PC-3 (cell line): Measurements from ENCODE around the gene BBLN. TPM values are rescaled to one million over a fixed set of nuclear protein-coding genes. Genes with fewer than 3 reads are reported as not detected.

Source experiments
- ATAC-seq: fragments of 200-7000 bp; cut with Tn5 transposase; 2 replicates; pipeline ENCODE4 v1.9.1; 2020; ENCODE audit warnings: mild to moderate bottlenecking, moderate library complexity
- BruUV-seq: library from RNA; stranded (reverse); fragments of 400-500 nt; replicated peaks from 2 replicates; lab custom pipeline; 2021; lab: Mats Ljungman, UMichigan
- CTCF ChIA-PET: fragments of 300-600 bp; sonication (Branson Sonifier 250); formaldehyde crosslinking; loops from one replicate; lab custom pipeline; 2022; ENCODE audit warnings: antibody characterized with exemption; lab: Charles Lee
- POLR2A ChIA-PET: fragments of 300-600 bp; sonication (Branson Sonifier 250); formaldehyde crosslinking; loops from one replicate; lab custom pipeline; 2022; ENCODE audit warnings: antibody characterized with exemption; ENCODE audit not compliant: unreplicated experiment; lab: Charles Lee
- DNase-seq: peaks from one replicate; pipeline ENCODE4 v3.0.0-alpha.2; 2015
- H2AFZ ChIP-seq: fragments of 300-600 bp; sonication (generic); 2 replicates; pipeline ENCODE4 v1.6.0; 2016; ENCODE audit warnings: antibody characterized with exemption, low read length
- H3F3A ChIP-seq: fragments of 300-600 bp; sonication (generic); one replicate; pipeline ENCODE4 v1.6.0; 2017; ENCODE audit warnings: antibody characterized with exemption, low read length, control low read depth, mild to moderate bottlenecking; ENCODE audit not compliant: unreplicated experiment
- H3K27ac ChIP-seq: fragments of 300-600 bp; sonication (generic); 2 replicates; pipeline ENCODE4 v1.5.1; 2016; ENCODE audit warnings: mild to moderate bottlenecking, low read length
- H3K27me3 ChIP-seq: fragments of 300-600 bp; sonication (generic); 2 replicates; pipeline ENCODE4 v1.6.1; 2016; ENCODE audit warnings: low read length, mixed read lengths
- H3K36me3 ChIP-seq: fragments of 300-600 bp; sonication (generic); 2 replicates; pipeline ENCODE4 v1.6.1; 2016; ENCODE audit warnings: low read depth, mixed run types, low read length, mixed read lengths
- H3K4me1 ChIP-seq: fragments of 300-600 bp; sonication (generic); 2 replicates; pipeline ENCODE4 v1.5.1; 2016; ENCODE audit warnings: low read length; ENCODE audit not compliant: insufficient read depth
- H3K4me2 ChIP-seq: fragments of 300-600 bp; sonication (generic); 2 replicates; pipeline ENCODE4 v1.6.0; 2016; ENCODE audit warnings: low read length
- H3K4me3 ChIP-seq: fragments of 300-600 bp; sonication (generic); 2 replicates; pipeline ENCODE4 v1.5.1; 2016; ENCODE audit warnings: mild to moderate bottlenecking, low read length, mixed read lengths
- H3K79me2 ChIP-seq: fragments of 300-600 bp; sonication (generic); 2 replicates; pipeline ENCODE4 v1.6.1; 2017; ENCODE audit warnings: low read length, mixed read lengths
- H3K9ac ChIP-seq: fragments of 300-600 bp; sonication (generic); 2 replicates; pipeline ENCODE4 v1.6.0; 2016; ENCODE audit warnings: mild to moderate bottlenecking, low read length
- H3K9me2 ChIP-seq: fragments of 300-600 bp; sonication (generic); replicated peaks from 2 replicates; pipeline ENCODE4 v1.6.1; 2016; ENCODE audit warnings: mixed run types, low read length, mixed read lengths
- H3K9me3 ChIP-seq: fragments of 300-600 bp; sonication (generic); 2 replicates; pipeline ENCODE4 v1.6.1; 2016; ENCODE audit warnings: low read length, mixed read lengths
- H4K20me1 ChIP-seq: fragments of 300-600 bp; sonication (generic); 2 replicates; pipeline ENCODE4 v1.6.1; 2016; ENCODE audit warnings: low read length, mixed read lengths
- CTCF ChIP-seq: fragments of 300-600 bp; sonication (generic); conservative IDR thresholded peaks from 2 replicates; pipeline ENCODE4 v1.5.1; 2017; ENCODE audit warnings: antibody characterized with exemption, low read depth, mild to moderate bottlenecking, low read length
- EZH2 ChIP-seq: fragments of 300-600 bp; sonication (generic); IDR thresholded peaks from one replicate; pipeline ENCODE4 v1.6.1; 2017; ENCODE audit warnings: antibody characterized with exemption, mild to moderate bottlenecking, low read length; ENCODE audit not compliant: unreplicated experiment
- EZH2phosphoT487 ChIP-seq: fragments of 300-600 bp; sonication (generic); IDR thresholded peaks from 2 replicates; pipeline ENCODE4 v1.6.1; 2018; ENCODE audit warnings: mild to moderate bottlenecking, antibody characterized with exemption, low read length, borderline replicate concordance
- intact Hi-C: fragments of 100-400 bp; cut with micrococcal nuclease; formaldehyde crosslinking; loops from 2 replicates; pipeline ENCODE4 v1.9.0; 2023
- total RNA-seq: library from RNA; depleted of rRNA; stranded (reverse); fragments of >200 nt; gene quantifications from 2 replicates; pipeline ENCODE4 v1.2.3, GENCODE V29; 2014

Gene BBLN
- total RNA-seq, 1 experiment from 2014 or later, result 158 TPM

GRCh38 chr9:128124873-128125579 is 35.0 kb upstream of the BBLN start:
- CTCF ChIA-PET, result interaction anchor here (0.6 kb wide), 2 partner anchors 58 to 157 kb away, joined by 3 read pairs; no protein-coding TSS in a partner anchor
- Histone ChIP-seq H3K4me2 (peak overlapping the region; percentile 94; the same call in 1 of the 2 replicates), H2AFZ (no peak overlapping the region), H4K20me1 (no peaks in the 10 kb centered on the region), H3K4me1 (peaks cover 10% of the 10 kb centered on the region; the same call in 1 of the 2 replicates), H3K27ac (no peak overlapping the region), H3K79me2 (peaks cover 37% of the 10 kb centered on the region), H3K9me3 (no peaks in the 10 kb centered on the region), H3K9ac (no peak overlapping the region), H3K9me2 (no peaks in the 10 kb centered on the region), H3K36me3 (peaks cover 8% of the 10 kb centered on the region; the same call in 1 of the 2 replicates), H3F3A (no peaks in the 10 kb centered on the region), H3K27me3 (no peaks in the 10 kb centered on the region), H3K4me3 (no peak overlapping the region)
- POLR2A ChIA-PET, result no interaction called here
- BruUV-seq, result no TSS peak
- TF ChIP-seq CTCF (peak; percentile 73), EZH2phosphoT487 (no peak)
- DNase-seq, result peak; percentile 57
- intact Hi-C loops, result loop anchor here (5.0 kb wide), 1 partner anchor 37 kb away; the partner anchor contains the start of gene BBLN
- no peak for ATAC-seq

GRCh38 chr9:128125580-128126354 is 34.3 kb upstream of the BBLN start:
- no peak overlapping the region for H3K27ac ChIP-seq
- CTCF ChIA-PET, result no interaction called here
- H3K36me3 ChIP-seq, result peaks cover 8% of the 10 kb centered on the region; the same call in 1 of the 2 replicates

More at GRCh38 chr9:128125580-128126354, 34.3 kb upstream of the BBLN start:
- ATAC-seq (no peak), DNase-seq (no peak)
- POLR2A ChIA-PET, result no interaction called here
- H3K27me3 ChIP-seq, result no peaks in the 10 kb centered on the region
- TF ChIP-seq EZH2phosphoT487, result no peak
- no peak for TF ChIP-seq EZH2
- no peak for TF ChIP-seq CTCF
- peaks cover 10% of the 10 kb centered on the region; the same call in 1 of the 2 replicates for H3K4me1 ChIP-seq
- peak overlapping the region; percentile 95 for H3K4me3 ChIP-seq
- H3K9me3 ChIP-seq, result no peaks in the 10 kb centered on the region
- H4K20me1 ChIP-seq, result no peaks in the 10 kb centered on the region
- no peaks in the 10 kb centered on the region for H3F3A ChIP-seq
- H2AFZ ChIP-seq, result no peak overlapping the region
- no peak overlapping the region for H3K9ac ChIP-seq
- intact Hi-C loops, result loop anchor here (5.0 kb wide), 1 partner anchor 37 kb away; the partner anchor contains the start of gene BBLN
- no peaks in the 10 kb centered on the region for H3K9me2 ChIP-seq
- H3K79me2 ChIP-seq, result peaks cover 37% of the 10 kb centered on the region
- BruUV-seq, result no TSS peak
- H3K4me2 ChIP-seq, result peak overlapping the region; percentile 94
